Mucosa of descending colon (tissue), 3 donors: ENCODE measurements around the gene TGFBI. TPM values are rescaled to one million over a fixed set of nuclear protein-coding genes. Genes with fewer than 3 reads are reported as not detected.

Source experiments
- ATAC-seq: fragments of 200-7000 bp; cut with Tn5 transposase; one replicate; pipeline ENCODE4 v1.9.1; 2020; ENCODE audit warnings: mild to moderate bottlenecking, moderate library complexity
- DNase-seq, 3 donors: peaks; one replicate each; pipeline ENCODE4 v3.0.0-alpha.2; 2020
- H3K36me3 ChIP-seq: fragments of 200-600 bp; one replicate; pipeline ENCODE4 v1.8.0; 2021; ENCODE audit warnings: low read depth, mild to moderate bottlenecking
- H3K4me1 ChIP-seq: fragments of 200-600 bp; one replicate; pipeline ENCODE4 v1.8.0; 2021; ENCODE audit warnings: low read depth, mild to moderate bottlenecking
- H3K4me3 ChIP-seq: fragments of 200-600 bp; one replicate; pipeline ENCODE4 v1.8.0; 2021; ENCODE audit warnings: mild to moderate bottlenecking
- H3K9me3 ChIP-seq: fragments of 200-600 bp; one replicate; pipeline ENCODE4 v1.8.0; 2021; ENCODE audit warnings: mild to moderate bottlenecking
- CTCF ChIP-seq: fragments of 200-600 bp; IDR thresholded peaks from one replicate; pipeline ENCODE4 v1.8.0; 2022; ENCODE audit warnings: antibody characterized with exemption, mild to moderate bottlenecking
- intact Hi-C, 2 donors: fragments of 100-400 bp; cut with DNase I in 1 of 2; cut with micrococcal nuclease in 1 of 2; formaldehyde crosslinking; loops; one replicate each; pipeline versions ENCODE4 v1.11.0 to v1.11.1; 2022; cut with DNase I, micrococcal nuclease
- total RNA-seq, 3 donors: library from RNA; stranded (reverse); fragmentation: NEBNext Ultra II Directional in 2 of 3; extraction: Animal tissue kit (Norgen Biotek cat#: 25700) in 2 of 3; gene quantifications; one replicate each; pipeline versions ENCODE4 v1.2.1 to v1.2.4, GENCODE V29; 2021 to 2023
- donor health status: DM: no; HTN: no; CAD: no; lungs with moderate emphysema.
- donor health status: DM: no; HTN: no; CAD: no.
- donor health status: DM: no; HTN: yes; CAD: no.

The TGFBI gene
- total RNA-seq, 3 donors from 2014 or later = 26.8 to 77.1 (median 47.0) TPM

- no peaks in the 10 kb centered on the region for H3K4me1 ChIP-seq
- no peaks in the 10 kb centered on the region for H3K36me3 ChIP-seq
- no peak for TF ChIP-seq CTCF
- H3K9me3 ChIP-seq = no peaks in the 10 kb centered on the region
- no peak overlapping the region for H3K4me3 ChIP-seq
- ATAC-seq (no peak), DNase-seq (no peak)
- intact Hi-C loops = no loop called here
Measured at GRCh38 chr5:136011414-136012001, 17.3 kb upstream of the TGFBI start.

- DNase-seq (no peak), ATAC-seq (peak; percentile 23)
- intact Hi-C loops = no loop called here
- no peaks in the 10 kb centered on the region for H3K4me1 ChIP-seq
- no peaks in the 10 kb centered on the region for H3K9me3 ChIP-seq
- H3K36me3 ChIP-seq = no peaks in the 10 kb centered on the region
- H3K4me3 ChIP-seq = no peak overlapping the region
- TF ChIP-seq CTCF = no peak
Measured at GRCh38 chr5:136012041-136012804, 16.6 kb upstream of the TGFBI start.

- no peak for TF ChIP-seq CTCF
- Histone ChIP-seq H3K9me3 (no peaks in the 10 kb centered on the region), H3K4me1 (no peaks in the 10 kb centered on the region), H3K4me3 (no peak overlapping the region), H3K36me3 (no peaks in the 10 kb centered on the region)
- DNase-seq = no peak
- intact Hi-C loops = no loop called here
- no peak for ATAC-seq
Measured at GRCh38 chr5:136013559-136013958, 15.2 kb upstream of the TGFBI start.

- TF ChIP-seq CTCF = no peak
- Histone ChIP-seq H3K4me3 (no peak overlapping the region), H3K36me3 (no peaks in the 10 kb centered on the region), H3K9me3 (no peaks in the 10 kb centered on the region), H3K4me1 (no peaks in the 10 kb centered on the region)
- no peak for ATAC-seq
- DNase-seq = no peak
- intact Hi-C loops = no loop called here
Measured at GRCh38 chr5:136014049-136015002, 14.5 kb upstream of the TGFBI start.

GRCh38 chr5:136015003-136015375 lies 13.8 kb upstream of the TGFBI start:
- no peaks in the 10 kb centered on the region for H3K9me3 ChIP-seq
- intact Hi-C loops = no loop called here
- no peak for ATAC-seq
- no peak overlapping the region for H3K4me3 ChIP-seq
- DNase-seq = no peak
- no peaks in the 10 kb centered on the region for H3K36me3 ChIP-seq
- TF ChIP-seq CTCF = no peak
- H3K4me1 ChIP-seq = no peaks in the 10 kb centered on the region
